WTC11 (cell line): ENCODE results near the gene CYP4F12. TPM values are rescaled to one million over a fixed set of nuclear protein-coding genes. Genes with fewer than 3 reads are reported as not detected.

Experiments used
- ATAC-seq: fragments of 200-7000 bp; cut with Tn5 transposase; 2 replicates; pipeline ENCODE4 v1.10.0; 2021; ENCODE audit warnings: mild to moderate bottlenecking, moderate library complexity
- CTCF ChIA-PET: fragments of 300-600 bp; sonication (Branson Sonifier 250); formaldehyde crosslinking; loops from one replicate; lab custom pipeline; 2021; ENCODE audit warnings: antibody characterized with exemption; lab: Charles Lee
- POLR2A ChIA-PET: fragments of 350-600 bp; sonication (Branson Sonifier 250); formaldehyde crosslinking; loops from one replicate; lab custom pipeline; 2021; ENCODE audit warnings: antibody characterized with exemption; lab: Charles Lee
- DNase-seq: peaks from one replicate; pipeline ENCODE4 v3.0.0; 2021; ENCODE audit warnings: low spot score
- H3K27ac Mint-ChIP-seq: 2 replicates; pipeline ENCODE4 v1.8.0; 2021; ENCODE audit warnings: mixed read lengths
- H3K27me3 Mint-ChIP-seq: 2 replicates; pipeline ENCODE4 v1.8.0; 2021; ENCODE audit warnings: low read depth, mild to moderate bottlenecking, moderate library complexity, mixed read lengths
- H3K36me3 Mint-ChIP-seq: 2 replicates; pipeline ENCODE4 v1.8.0; 2021; ENCODE audit warnings: mixed read lengths
- H3K4me1 Mint-ChIP-seq: 2 replicates; pipeline ENCODE4 v1.8.0; 2022; ENCODE audit warnings: mixed read lengths
- H3K4me3 Mint-ChIP-seq: 2 replicates; pipeline ENCODE4 v1.8.0; 2021; ENCODE audit warnings: mild to moderate bottlenecking, moderate library complexity, mixed read lengths
- H3K9me3 Mint-ChIP-seq: 2 replicates; pipeline ENCODE4 v1.8.0; 2021; ENCODE audit warnings: mixed read lengths
- CREM ChIP-seq: sonication (generic); formaldehyde crosslinking; IDR thresholded peaks from 2 replicates; pipeline ENCODE4 v1.8.1; 2022; ENCODE audit warnings: mild to moderate bottlenecking, missing genetic modification reagents, moderate library complexity
- ESRRA ChIP-seq: sonication (generic); formaldehyde crosslinking; IDR thresholded peaks from 2 replicates; pipeline ENCODE4 v1.8.1; 2022; ENCODE audit warnings: mild to moderate bottlenecking, missing genetic modification reagents, borderline replicate concordance
- FOXK1 ChIP-seq: sonication (generic); formaldehyde crosslinking; IDR thresholded peaks from 2 replicates; pipeline ENCODE4 v1.8.0; 2022; ENCODE audit warnings: mild to moderate bottlenecking, moderate library complexity, missing genetic modification reagents
- FOXP1 ChIP-seq: sonication (generic); formaldehyde crosslinking; IDR thresholded peaks from 2 replicates; pipeline ENCODE4 v1.8.0; 2022; ENCODE audit warnings: missing genetic modification reagents, mild to moderate bottlenecking, moderate library complexity, borderline replicate concordance
- HMGA2 ChIP-seq: fragments of 250-450 bp; sonication (Bioruptor Pico); IDR thresholded peaks from 2 replicates; pipeline ENCODE4 v1.4.0; 2021; ENCODE audit warnings: mild to moderate bottlenecking, moderate library complexity
- JUN ChIP-seq: sonication (generic); formaldehyde crosslinking; IDR thresholded peaks from 2 replicates; pipeline ENCODE4 v1.8.0; 2023; ENCODE audit warnings: mild to moderate bottlenecking, missing genetic modification reagents
- OVOL2 ChIP-seq: fragments of 250-450 bp; sonication (Bioruptor Pico); IDR thresholded peaks from 2 replicates; pipeline ENCODE4 v1.9.0; 2021; ENCODE audit warnings: mild to moderate bottlenecking, borderline replicate concordance
- TEAD1 ChIP-seq: sonication (generic); formaldehyde crosslinking; IDR thresholded peaks from 2 replicates; pipeline ENCODE4 v1.8.0; 2022; ENCODE audit warnings: mild to moderate bottlenecking, missing genetic modification reagents
- TEAD4 ChIP-seq: sonication (generic); formaldehyde crosslinking; IDR thresholded peaks from 2 replicates; pipeline ENCODE4 v1.8.0; 2022; ENCODE audit warnings: mild to moderate bottlenecking, missing genetic modification reagents
- TP53 ChIP-seq: sonication (generic); formaldehyde crosslinking; IDR thresholded peaks from 2 replicates; pipeline ENCODE4 v1.8.1; 2023; ENCODE audit warnings: mild to moderate bottlenecking, missing genetic modification reagents
- ZNF138 ChIP-seq: sonication (generic); formaldehyde crosslinking; conservative IDR thresholded peaks from 2 replicates; pipeline ENCODE4 v1.8.1; 2022; ENCODE audit warnings: mild to moderate bottlenecking, moderate library complexity, missing genetic modification reagents
- ZNF416 ChIP-seq: fragments of 250-450 bp; sonication (Bioruptor Pico); IDR thresholded peaks from 2 replicates; pipeline ENCODE4 v1.9.0; 2021; ENCODE audit warnings: mild to moderate bottlenecking, inconsistent platforms
- total RNA-seq: library from RNA; stranded (reverse); gene quantifications from 3 replicates; pipeline ENCODE4 v1.2.3, GENCODE V29; 2021
- TF ChIP-seq, protein P1 (sequence below): fragments of 250-450 bp; sonication (Bioruptor Pico); IDR thresholded peaks from 2 replicates; pipeline ENCODE4 v1.9.0; 2021; ENCODE audit warnings: mild to moderate bottlenecking
- TF ChIP-seq, protein P2 (sequence below): fragments of 250-450 bp; sonication (Bioruptor Pico); IDR thresholded peaks from 2 replicates; pipeline ENCODE4 v2.1.2; 2022; ENCODE audit warnings: mild to moderate bottlenecking, moderate library complexity
- TF ChIP-seq, protein P3 (sequence below): sonication (generic); formaldehyde crosslinking; IDR thresholded peaks from 2 replicates; pipeline ENCODE4 v1.8.0; 2023; ENCODE audit warnings: missing genetic modification reagents
- TF ChIP-seq, protein P4 (sequence below): sonication (generic); formaldehyde crosslinking; IDR thresholded peaks from 2 replicates; pipeline ENCODE4 v1.8.1; 2023; ENCODE audit warnings: mild to moderate bottlenecking, missing genetic modification reagents, moderate library complexity
- TF ChIP-seq, protein P5 (sequence below): fragments of 250-450 bp; sonication (Bioruptor Pico); IDR thresholded peaks from 2 replicates; pipeline ENCODE4 v1.9.0; 2021; ENCODE audit warnings: mild to moderate bottlenecking
- TF ChIP-seq, protein P6 (sequence below): sonication (generic); formaldehyde crosslinking; IDR thresholded peaks from 2 replicates; pipeline ENCODE4 v1.8.1; 2023; ENCODE audit warnings: mild to moderate bottlenecking, missing genetic modification reagents, moderate library complexity
- TF ChIP-seq, protein P7 (sequence below): fragments of 200-600 bp; IDR thresholded peaks from 2 replicates; pipeline ENCODE4 v1.8.0; 2022; ENCODE audit warnings: antibody characterized with exemption
- TF ChIP-seq, protein P8 (sequence below): fragments of 250-450 bp; sonication (Bioruptor Pico); IDR thresholded peaks from 2 replicates; pipeline ENCODE4 v1.9.0; 2021; ENCODE audit warnings: mild to moderate bottlenecking, borderline replicate concordance
- TF ChIP-seq, protein P9 (sequence below): sonication (generic); formaldehyde crosslinking; IDR thresholded peaks from 2 replicates; pipeline ENCODE4 v1.8.0; 2023; ENCODE audit warnings: mild to moderate bottlenecking, missing genetic modification reagents

The CYP4F12 gene
- total RNA-seq, 1 experiment from 2014 or later: not detected

DNA sequence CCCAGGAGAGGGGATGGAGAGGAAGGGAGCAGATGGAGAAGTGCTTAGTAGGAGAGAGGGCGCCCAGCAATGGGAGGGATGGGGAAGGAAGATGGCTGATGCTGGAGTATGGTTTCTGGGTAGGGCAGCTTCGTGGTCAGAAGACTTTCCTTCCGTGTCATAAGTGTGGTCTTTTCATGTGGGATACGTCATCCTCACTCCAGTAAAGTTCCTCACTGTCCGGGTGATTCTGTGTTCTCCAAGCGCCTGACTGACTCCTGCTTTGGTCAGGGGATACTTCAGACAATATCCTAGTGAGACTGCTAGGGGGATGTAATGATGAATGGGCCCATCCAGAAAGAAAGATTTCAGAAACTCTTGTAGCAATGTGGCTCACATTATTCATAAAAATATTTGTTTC is 61.0 kb downstream of the CYP4F12 start:
- Mint-ChIP-seq H3K4me3 (no peak overlapping the region), H3K9me3 (peaks cover 77% of the 10 kb centered on the region), H3K27me3 (peaks cover 4% of the 10 kb centered on the region), H3K4me1 (no peaks in the 10 kb centered on the region), H3K36me3 (peaks cover 62% of the 10 kb centered on the region), H3K27ac (no peak overlapping the region)
- POLR2A ChIA-PET: no interaction called here
- CTCF ChIA-PET: no interaction called here
- TF ChIP-seq ZNF416 (CRISPR knock-in tag) (no peak), FOXK1 (CRISPR knock-in tag) (no peak), HMGA2 (CRISPR knock-in tag) (no peak), OVOL2 (CRISPR knock-in tag) (no peak), TEAD1 (CRISPR knock-in tag) (no peak), FOXP1 (CRISPR knock-in tag) (no peak), ESRRA (CRISPR knock-in tag) (no peak), ZNF138 (CRISPR knock-in tag) (no peak), CREM (CRISPR knock-in tag) (no peak), TP53 (CRISPR knock-in tag) (no peak)
- TF ChIP-seq, protein P1, sequence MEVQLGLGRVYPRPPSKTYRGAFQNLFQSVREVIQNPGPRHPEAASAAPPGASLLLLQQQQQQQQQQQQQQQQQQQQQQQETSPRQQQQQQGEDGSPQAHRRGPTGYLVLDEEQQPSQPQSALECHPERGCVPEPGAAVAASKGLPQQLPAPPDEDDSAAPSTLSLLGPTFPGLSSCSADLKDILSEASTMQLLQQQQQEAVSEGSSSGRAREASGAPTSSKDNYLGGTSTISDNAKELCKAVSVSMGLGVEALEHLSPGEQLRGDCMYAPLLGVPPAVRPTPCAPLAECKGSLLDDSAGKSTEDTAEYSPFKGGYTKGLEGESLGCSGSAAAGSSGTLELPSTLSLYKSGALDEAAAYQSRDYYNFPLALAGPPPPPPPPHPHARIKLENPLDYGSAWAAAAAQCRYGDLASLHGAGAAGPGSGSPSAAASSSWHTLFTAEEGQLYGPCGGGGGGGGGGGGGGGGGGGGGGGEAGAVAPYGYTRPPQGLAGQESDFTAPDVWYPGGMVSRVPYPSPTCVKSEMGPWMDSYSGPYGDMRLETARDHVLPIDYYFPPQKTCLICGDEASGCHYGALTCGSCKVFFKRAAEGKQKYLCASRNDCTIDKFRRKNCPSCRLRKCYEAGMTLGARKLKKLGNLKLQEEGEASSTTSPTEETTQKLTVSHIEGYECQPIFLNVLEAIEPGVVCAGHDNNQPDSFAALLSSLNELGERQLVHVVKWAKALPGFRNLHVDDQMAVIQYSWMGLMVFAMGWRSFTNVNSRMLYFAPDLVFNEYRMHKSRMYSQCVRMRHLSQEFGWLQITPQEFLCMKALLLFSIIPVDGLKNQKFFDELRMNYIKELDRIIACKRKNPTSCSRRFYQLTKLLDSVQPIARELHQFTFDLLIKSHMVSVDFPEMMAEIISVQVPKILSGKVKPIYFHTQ: no peak
- TF ChIP-seq, protein P2, sequence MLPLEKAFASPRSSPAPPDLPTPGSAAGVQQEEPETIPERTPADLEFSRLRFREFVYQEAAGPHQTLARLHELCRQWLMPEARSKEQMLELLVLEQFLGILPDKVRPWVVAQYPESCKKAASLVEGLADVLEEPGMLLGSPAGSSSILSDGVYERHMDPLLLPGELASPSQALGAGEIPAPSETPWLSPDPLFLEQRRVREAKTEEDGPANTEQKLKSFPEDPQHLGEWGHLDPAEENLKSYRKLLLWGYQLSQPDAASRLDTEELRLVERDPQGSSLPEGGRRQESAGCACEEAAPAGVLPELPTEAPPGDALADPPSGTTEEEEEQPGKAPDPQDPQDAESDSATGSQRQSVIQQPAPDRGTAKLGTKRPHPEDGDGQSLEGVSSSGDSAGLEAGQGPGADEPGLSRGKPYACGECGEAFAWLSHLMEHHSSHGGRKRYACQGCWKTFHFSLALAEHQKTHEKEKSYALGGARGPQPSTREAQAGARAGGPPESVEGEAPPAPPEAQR (CRISPR knock-in tag): no peak
- TF ChIP-seq, protein P3, sequence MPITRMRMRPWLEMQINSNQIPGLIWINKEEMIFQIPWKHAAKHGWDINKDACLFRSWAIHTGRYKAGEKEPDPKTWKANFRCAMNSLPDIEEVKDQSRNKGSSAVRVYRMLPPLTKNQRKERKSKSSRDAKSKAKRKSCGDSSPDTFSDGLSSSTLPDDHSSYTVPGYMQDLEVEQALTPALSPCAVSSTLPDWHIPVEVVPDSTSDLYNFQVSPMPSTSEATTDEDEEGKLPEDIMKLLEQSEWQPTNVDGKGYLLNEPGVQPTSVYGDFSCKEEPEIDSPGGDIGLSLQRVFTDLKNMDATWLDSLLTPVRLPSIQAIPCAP: no peak
- TF ChIP-seq, protein P4, sequence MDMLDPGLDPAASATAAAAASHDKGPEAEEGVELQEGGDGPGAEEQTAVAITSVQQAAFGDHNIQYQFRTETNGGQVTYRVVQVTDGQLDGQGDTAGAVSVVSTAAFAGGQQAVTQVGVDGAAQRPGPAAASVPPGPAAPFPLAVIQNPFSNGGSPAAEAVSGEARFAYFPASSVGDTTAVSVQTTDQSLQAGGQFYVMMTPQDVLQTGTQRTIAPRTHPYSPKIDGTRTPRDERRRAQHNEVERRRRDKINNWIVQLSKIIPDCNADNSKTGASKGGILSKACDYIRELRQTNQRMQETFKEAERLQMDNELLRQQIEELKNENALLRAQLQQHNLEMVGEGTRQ (CRISPR knock-in tag): no peak
- TF ChIP-seq, protein P5, sequence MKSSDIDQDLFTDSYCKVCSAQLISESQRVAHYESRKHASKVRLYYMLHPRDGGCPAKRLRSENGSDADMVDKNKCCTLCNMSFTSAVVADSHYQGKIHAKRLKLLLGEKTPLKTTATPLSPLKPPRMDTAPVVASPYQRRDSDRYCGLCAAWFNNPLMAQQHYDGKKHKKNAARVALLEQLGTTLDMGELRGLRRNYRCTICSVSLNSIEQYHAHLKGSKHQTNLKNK: no peak
- TF ChIP-seq, protein P6, sequence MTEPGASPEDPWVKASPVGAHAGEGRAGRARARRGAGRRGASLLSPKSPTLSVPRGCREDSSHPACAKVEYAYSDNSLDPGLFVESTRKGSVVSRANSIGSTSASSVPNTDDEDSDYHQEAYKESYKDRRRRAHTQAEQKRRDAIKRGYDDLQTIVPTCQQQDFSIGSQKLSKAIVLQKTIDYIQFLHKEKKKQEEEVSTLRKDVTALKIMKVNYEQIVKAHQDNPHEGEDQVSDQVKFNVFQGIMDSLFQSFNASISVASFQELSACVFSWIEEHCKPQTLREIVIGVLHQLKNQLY (CRISPR knock-in tag): no peak
- TF ChIP-seq, protein P7, sequence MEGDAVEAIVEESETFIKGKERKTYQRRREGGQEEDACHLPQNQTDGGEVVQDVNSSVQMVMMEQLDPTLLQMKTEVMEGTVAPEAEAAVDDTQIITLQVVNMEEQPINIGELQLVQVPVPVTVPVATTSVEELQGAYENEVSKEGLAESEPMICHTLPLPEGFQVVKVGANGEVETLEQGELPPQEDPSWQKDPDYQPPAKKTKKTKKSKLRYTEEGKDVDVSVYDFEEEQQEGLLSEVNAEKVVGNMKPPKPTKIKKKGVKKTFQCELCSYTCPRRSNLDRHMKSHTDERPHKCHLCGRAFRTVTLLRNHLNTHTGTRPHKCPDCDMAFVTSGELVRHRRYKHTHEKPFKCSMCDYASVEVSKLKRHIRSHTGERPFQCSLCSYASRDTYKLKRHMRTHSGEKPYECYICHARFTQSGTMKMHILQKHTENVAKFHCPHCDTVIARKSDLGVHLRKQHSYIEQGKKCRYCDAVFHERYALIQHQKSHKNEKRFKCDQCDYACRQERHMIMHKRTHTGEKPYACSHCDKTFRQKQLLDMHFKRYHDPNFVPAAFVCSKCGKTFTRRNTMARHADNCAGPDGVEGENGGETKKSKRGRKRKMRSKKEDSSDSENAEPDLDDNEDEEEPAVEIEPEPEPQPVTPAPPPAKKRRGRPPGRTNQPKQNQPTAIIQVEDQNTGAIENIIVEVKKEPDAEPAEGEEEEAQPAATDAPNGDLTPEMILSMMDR: no peak
- no peak for DNase-seq
- no peak for ATAC-seq

DNA sequence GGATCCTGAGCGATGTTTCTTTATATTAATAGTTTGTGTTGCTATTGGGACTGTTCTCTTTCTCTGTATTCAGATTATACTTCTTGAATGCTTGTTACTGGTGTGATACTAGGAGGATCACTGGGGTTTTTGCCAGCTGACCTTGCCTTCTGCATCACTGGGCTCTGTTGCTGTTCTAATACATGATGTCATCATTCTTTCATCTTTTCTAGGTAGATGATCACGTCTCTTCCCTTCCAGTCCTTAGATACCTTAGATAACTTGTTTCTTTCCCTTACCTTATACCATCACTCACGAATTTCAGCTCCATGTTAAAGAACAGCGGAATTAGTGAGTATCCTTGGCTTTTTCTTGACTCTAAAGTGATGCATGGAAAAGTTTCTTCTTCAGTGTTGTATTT is 64.8 kb downstream of the CYP4F12 start, which contains the start of gene OR10H3:
OR10H3 (plus strand) TSS at position 264 of the 400 bp plus-strand sequence. CDS start 3,408 bp downstream, outside the sequence.
- H3K4me3 Mint-ChIP-seq: no peak within 1 kb of the TSS
- peaks cover 13% of the 10 kb centered on the region for H3K27me3 Mint-ChIP-seq
- H3K36me3 Mint-ChIP-seq: peaks cover 65% of the 10 kb centered on the region
- peaks cover 76% of the 10 kb centered on the region for H3K9me3 Mint-ChIP-seq
- no peak for DNase-seq
- no peak within 1 kb of the TSS for H3K27ac Mint-ChIP-seq
- no peaks in the 10 kb centered on the region for H3K4me1 Mint-ChIP-seq
- ATAC-seq: no peak
- ChIA-PET POLR2A (no interaction called here), CTCF (no interaction called here)
- TF ChIP-seq JUN (CRISPR knock-in tag) (no peak), TEAD4 (CRISPR knock-in tag) (no peak)
- TF ChIP-seq, protein P8, sequence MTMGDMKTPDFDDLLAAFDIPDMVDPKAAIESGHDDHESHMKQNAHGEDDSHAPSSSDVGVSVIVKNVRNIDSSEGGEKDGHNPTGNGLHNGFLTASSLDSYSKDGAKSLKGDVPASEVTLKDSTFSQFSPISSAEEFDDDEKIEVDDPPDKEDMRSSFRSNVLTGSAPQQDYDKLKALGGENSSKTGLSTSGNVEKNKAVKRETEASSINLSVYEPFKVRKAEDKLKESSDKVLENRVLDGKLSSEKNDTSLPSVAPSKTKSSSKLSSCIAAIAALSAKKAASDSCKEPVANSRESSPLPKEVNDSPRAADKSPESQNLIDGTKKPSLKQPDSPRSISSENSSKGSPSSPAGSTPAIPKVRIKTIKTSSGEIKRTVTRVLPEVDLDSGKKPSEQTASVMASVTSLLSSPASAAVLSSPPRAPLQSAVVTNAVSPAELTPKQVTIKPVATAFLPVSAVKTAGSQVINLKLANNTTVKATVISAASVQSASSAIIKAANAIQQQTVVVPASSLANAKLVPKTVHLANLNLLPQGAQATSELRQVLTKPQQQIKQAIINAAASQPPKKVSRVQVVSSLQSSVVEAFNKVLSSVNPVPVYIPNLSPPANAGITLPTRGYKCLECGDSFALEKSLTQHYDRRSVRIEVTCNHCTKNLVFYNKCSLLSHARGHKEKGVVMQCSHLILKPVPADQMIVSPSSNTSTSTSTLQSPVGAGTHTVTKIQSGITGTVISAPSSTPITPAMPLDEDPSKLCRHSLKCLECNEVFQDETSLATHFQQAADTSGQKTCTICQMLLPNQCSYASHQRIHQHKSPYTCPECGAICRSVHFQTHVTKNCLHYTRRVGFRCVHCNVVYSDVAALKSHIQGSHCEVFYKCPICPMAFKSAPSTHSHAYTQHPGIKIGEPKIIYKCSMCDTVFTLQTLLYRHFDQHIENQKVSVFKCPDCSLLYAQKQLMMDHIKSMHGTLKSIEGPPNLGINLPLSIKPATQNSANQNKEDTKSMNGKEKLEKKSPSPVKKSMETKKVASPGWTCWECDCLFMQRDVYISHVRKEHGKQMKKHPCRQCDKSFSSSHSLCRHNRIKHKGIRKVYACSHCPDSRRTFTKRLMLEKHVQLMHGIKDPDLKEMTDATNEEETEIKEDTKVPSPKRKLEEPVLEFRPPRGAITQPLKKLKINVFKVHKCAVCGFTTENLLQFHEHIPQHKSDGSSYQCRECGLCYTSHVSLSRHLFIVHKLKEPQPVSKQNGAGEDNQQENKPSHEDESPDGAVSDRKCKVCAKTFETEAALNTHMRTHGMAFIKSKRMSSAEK: no peak
- TF ChIP-seq, protein P9, sequence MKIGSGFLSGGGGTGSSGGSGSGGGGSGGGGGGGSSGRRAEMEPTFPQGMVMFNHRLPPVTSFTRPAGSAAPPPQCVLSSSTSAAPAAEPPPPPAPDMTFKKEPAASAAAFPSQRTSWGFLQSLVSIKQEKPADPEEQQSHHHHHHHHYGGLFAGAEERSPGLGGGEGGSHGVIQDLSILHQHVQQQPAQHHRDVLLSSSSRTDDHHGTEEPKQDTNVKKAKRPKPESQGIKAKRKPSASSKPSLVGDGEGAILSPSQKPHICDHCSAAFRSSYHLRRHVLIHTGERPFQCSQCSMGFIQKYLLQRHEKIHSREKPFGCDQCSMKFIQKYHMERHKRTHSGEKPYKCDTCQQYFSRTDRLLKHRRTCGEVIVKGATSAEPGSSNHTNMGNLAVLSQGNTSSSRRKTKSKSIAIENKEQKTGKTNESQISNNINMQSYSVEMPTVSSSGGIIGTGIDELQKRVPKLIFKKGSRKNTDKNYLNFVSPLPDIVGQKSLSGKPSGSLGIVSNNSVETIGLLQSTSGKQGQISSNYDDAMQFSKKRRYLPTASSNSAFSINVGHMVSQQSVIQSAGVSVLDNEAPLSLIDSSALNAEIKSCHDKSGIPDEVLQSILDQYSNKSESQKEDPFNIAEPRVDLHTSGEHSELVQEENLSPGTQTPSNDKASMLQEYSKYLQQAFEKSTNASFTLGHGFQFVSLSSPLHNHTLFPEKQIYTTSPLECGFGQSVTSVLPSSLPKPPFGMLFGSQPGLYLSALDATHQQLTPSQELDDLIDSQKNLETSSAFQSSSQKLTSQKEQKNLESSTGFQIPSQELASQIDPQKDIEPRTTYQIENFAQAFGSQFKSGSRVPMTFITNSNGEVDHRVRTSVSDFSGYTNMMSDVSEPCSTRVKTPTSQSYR (CRISPR knock-in tag): no peak
